GM19324 (cell line): ENCODE measurements around the gene AFTPH.
A peak's percentile ranks its signal among the peaks of the same experiment; 100 is the strongest.

Experiments used
- ATAC-seq: cut with Tn5 transposase; IDR thresholded peaks from one replicate; pipeline ENCODE4 v1.9.1; 2021; ENCODE audit warnings: mild to moderate bottlenecking, moderate library complexity; ENCODE audit not compliant: unreplicated experiment, low FRiP score

AFTPH gene, protein sequence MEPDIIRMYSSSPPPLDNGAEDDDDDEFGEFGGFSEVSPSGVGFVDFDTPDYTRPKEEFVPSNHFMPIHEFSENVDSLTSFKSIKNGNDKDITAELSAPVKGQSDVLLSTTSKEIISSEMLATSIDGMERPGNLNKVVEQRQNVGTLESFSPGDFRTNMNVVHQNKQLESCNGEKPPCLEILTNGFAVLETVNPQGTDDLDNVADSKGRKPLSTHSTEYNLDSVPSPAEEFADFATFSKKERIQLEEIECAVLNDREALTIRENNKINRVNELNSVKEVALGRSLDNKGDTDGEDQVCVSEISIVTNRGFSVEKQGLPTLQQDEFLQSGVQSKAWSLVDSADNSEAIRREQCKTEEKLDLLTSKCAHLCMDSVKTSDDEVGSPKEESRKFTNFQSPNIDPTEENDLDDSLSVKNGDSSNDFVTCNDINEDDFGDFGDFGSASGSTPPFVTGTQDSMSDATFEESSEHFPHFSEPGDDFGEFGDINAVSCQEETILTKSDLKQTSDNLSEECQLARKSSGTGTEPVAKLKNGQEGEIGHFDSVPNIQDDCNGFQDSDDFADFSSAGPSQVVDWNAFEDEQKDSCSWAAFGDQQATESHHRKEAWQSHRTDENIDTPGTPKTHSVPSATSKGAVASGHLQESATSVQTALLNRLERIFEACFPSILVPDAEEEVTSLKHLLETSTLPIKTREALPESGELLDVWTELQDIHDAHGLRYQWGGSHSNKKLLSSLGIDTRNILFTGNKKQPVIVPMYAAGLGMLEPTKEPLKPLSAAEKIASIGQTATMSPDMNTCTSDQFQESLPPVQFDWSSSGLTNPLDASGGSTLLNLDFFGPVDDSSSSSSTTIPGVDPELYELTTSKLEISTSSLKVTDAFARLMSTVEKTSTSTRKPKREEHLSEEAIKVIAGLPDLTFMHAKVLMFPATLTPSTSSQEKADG

DNA sequence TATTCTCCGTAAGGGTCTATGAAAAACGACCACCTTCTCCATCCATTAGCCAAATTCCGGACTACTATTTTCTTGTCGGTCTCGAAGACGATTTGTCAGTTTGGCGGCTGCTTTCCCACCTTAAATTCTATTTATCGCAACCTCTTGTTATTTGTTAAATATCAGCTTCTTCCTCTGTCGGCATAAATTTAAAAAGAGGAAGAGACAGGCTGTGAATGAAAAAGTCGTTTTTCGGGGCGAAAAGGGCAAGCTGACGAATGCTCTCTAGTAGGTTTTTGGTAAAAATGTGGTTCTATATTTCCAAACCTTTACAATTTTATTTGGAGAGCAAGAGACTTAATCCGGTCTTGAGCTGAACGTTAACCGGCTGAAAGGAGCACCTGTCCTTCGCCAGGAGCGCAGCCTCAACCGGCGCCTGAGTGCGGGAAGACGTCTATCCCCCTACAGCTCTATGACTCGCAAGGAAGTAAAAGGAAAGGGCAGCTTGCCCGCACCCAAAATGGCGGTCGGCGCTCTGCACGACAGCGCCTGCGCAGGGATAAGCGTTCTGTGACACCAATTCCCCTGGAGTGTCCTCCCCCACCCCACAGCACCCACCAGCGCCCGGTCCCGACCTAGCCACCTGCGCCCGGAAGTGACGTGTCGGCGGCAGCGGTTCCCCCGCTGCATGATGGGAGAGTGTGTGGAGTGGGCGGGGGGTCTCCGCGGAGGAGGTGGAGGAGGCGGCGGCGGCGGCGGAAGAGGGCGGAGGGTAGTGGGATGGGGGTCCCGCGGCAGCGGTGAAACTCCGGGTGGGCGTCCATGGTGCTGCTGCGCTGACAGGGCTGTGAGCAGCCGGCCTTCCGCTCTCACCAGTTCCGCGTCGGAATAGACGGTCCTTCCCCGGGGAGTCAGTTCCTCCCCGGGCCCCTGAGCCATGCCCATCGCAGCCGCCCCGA lies at the start of gene AFTPH:
AFTPH (plus strand) TSS at position 663 of the 938 bp plus-strand sequence. CDS start 27,147 bp downstream, outside the sequence.
- peak; percentile 90 for ATAC-seq

DNA sequence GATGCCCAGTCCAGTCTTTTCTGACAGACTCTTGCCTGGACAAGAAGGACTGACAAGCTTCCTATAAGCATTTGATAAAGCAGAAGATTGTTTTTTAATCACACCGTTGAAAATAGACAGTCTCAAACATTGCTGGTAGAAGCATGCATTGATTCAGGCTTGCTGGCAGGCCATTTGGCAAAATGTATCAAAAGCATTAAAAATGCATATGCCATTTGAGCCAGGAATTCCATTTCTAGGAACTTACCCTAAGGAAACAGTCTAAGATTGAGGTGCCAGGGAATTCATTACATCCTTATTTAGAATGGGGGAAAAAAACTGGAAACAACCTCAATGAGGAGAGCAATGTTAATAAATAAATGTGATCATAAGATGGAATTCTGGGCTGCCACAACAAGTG lies 49.5 kb upstream of the AFTPH start:
- ATAC-seq, result no peak

DNA sequence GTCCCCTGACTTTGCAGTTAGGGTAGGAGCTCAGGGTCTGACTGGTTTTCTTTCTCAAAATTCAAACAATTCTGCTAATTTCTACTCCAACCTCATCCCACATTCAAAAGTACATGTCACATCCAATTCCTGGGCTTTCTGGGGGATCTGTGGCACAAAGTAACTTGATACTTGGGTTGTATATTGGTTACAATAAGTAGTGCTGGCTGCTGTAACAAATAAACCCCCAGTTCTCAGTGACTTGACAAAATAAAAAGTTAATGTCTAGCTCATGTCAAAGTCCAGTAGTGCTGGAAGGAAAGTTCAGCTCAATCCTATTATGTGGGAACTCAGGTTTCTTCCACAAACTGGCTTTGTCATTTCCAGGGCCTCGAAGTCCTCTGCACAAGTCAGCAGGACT lies 47.1 kb upstream of the AFTPH start:
- ATAC-seq, result no peak

DNA sequence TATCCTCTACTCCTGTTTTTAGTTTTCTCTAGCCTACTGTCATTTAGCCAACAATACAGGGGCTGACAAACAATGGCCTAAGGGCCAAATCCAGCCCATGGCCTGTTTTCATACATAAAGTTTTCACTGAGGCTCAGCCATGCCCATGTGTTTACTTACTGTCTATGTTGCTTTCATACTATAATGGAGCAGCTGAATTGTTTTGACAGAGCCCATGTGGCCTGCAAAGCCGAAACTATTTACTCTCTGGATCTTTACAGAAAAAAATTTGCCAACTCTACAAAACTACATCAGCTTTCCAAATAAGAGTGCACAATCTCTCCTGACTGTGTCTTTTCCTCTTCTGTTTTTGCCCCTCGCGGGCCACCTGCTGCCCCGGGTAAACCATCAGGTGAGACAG lies 46.1 kb upstream of the AFTPH start:
- no peak for ATAC-seq

DNA sequence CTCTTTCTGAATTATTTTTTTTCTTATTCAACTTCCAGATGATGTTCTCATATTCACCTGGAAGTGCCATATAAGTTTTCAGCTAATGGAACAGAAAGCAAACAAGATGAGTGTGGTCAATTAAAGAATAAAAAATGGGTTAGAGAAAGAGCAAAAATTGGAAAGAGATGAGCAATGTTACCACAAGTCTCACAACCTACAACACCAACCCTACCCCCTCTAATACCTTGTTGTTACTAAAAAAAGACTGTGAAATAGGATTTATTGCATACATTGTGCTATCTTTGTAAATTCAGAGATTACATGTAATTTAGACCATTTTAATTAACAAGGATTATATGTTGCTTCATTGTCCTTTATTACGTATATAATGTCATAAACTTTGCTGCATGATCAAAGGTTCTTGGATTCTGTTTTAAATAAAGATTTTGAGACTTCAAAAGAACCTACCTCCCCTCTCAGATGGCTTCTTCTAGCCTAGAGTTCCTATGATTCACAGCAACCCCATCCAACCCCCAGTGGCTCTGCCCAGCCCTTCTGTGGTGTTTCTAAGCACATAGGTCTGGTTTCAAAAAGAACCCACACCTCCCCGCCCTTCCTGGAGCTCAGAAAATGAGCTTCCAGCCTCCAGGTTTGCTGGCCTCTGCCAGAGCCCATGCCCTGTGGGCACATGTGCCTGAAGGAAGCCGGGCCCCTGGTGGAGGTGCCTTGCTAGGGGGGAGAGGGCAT lies 45.5 kb upstream of the AFTPH start:
- ATAC-seq, result no peak

DNA sequence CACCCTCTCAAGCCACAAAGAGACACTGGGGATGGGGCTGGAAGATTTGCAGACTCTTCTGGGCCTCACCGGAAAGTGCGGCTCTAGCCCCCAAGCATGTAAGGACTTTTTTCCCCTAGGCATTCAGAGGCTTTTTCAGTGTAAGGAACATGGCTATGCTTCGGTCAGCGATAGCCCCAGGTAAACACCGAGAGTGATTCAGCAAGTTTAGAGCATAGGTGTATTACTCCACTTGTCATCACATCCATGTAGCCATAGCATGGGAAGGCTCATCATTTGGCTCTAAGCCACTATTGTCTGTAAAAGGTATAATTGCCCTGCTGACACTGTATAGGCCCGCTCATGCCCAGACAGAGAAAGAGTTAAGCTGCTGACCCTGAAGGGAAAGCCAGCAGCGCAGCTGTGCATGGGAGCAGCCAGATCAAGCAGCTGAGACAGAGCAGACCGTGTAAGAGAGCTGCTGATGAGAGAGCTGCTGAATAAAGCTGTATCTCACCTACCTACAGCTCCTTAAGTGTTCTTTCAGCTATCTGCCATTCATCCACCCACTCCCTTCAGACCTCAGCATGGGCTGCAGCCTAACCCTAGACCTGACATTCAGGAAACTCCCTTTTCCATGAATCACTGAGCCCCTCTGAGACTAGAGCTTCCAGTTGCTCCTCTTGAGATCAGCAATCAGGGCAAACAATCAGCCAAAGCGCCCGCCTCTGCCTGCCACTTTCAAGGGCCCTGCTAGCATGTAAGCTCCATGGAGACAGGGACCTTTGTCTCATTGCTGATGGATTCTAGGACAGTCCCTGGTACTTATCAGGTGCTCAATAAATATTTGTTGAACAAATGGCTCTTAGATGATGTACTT lies 44.6 kb upstream of the AFTPH start:
- ATAC-seq, result no peak

DNA sequence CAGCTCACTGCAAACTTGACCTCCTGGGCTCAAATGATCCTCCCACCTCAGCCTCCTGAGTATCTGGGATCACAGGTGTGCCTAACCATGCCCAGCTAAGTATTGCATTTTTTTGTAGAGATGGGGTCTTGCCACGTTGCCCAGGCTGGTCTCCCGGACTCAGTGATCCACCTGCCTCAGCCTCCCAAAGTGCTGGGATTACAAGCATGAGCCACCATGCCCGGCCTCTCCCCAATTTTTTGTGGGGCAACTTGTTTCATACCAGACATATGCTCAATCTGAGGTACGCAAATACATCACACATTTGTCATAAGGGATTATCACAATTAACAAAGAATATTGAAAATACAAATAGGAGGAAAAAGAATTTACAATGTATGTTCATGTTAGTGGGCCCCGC lies 42.5 kb upstream of the AFTPH start:
- ATAC-seq, result no peak

DNA sequence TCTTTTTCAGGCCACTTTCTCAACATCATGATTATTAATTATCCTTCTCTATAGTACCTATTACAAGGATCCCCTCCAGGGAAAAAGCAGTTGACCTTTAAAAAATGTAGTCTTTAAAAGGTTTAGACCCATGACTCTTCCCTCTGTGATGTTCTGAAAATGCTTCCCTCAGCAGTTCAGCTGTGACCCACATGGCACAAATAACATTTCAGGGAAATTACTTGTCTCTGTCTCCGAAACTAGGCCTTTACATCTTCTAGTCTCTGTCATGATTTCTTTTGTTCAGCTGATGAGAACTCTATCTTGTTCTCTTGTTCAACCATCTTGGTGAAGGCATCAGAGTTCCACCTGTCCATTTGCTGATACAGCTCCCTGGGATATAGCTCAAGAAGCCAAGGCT lies 41.9 kb upstream of the AFTPH start:
- ATAC-seq, result no peak

DNA sequence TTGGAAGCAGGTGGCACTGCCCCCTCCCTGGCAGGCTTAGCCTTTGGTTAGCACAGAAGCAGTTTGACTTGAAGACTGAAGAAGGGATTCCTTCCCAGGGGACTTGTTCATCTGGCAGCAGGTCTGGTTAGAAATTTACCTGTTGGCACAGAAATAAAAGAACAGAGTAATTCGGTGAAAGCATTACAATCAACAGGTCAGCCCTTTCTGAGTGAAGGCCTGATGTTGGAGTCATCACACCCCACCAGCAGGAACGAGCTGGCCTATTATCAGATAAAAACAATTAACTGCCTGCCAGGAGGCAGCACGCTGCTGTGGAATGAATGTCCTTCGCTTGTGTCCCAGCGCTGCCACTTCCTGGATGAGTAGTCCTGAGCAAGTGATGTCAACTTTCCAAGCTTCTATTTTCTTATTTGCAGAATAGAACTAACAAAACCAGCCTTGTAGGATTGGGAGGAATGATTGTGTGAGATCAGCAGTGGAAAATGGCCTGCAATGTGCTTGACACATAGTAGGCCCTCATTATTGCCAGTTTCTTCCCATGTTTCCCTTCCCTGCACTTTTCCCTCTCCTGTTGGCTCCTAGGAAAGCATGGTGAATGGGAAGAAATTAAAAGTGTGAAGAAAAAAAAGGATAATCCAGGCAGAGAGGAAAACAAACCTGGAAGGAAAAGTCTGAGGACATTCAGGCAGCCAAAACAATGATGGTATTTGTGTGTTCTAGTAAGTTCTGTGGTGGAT lies 41.2 kb upstream of the AFTPH start:
- ATAC-seq, result no peak

DNA sequence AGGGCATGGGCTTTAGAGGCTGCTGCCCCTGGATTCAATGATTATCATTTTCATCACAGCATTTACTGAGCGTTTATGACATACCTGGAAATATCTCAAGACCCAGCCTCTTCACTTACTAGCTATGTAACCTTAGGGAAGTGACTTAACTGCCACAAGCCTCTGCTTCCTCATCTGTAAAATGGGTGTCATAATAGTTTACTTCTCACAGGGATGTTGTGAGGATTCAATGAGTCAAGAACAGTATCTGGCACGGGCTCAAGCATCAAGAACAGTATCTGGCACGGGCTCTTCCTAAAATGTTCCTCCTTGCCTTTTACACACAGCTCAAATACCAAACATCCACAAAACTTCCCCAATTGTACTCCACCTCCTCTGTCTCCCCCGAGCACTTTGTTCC lies 38.8 kb upstream of the AFTPH start:
- ATAC-seq, result no peak

DNA sequence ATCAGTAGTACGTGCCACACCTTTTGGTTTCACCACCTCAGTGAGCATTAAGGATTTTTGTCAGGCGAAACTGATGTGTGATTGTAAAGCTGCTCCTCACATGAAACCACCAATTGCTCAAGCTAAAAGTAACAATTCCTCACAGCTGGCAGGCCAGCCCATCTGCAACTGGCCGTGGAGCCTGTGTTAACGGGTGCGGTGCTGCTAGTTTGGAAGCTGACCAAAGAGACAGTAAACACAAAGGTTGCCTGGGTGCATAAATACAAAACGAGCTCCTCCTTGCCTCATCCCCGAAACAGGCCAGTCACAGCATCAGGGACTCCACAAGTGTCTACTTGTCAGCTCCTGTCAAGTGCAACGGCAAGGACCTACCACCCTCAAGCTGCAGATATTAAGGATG lies 38.2 kb upstream of the AFTPH start:
- no peak for ATAC-seq

DNA sequence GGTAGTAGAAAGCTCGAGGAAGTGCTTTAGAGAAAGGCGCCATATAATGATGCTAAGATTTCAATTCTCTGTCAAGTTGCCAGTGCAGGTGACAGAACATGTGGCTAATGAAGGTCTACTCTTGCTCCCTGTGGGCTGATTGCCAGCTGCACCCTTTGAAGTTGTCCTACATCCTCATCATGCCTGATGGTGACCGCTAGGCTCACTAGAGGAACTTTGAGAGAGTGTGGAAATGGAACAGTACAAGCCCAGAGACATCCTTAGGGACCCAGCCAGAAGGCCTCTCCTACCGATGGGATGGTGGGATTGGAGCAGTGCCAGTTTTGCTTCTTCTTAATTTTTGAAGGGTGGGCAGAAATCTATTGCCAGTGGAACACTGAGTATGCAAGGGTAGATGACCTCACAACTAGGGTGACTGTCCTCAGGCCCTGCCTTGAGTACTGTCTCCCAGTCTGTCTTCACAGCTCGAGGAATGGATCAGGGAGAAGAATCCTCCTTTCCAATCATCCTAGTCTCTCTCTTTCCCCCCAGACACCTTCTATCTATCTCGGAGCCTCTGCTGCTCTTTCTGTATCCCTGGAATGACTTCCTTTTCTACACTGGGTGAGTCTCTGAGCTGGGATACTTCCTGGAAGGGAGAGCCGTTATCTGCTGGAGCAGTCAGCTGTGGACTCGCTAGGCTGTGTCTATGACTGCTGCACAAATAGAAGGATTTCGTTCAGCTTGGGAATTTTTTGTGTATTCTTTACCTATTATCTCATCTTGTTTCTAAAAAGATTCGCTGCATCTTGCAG lies 36.7 kb upstream of the AFTPH start:
- no peak for ATAC-seq

DNA sequence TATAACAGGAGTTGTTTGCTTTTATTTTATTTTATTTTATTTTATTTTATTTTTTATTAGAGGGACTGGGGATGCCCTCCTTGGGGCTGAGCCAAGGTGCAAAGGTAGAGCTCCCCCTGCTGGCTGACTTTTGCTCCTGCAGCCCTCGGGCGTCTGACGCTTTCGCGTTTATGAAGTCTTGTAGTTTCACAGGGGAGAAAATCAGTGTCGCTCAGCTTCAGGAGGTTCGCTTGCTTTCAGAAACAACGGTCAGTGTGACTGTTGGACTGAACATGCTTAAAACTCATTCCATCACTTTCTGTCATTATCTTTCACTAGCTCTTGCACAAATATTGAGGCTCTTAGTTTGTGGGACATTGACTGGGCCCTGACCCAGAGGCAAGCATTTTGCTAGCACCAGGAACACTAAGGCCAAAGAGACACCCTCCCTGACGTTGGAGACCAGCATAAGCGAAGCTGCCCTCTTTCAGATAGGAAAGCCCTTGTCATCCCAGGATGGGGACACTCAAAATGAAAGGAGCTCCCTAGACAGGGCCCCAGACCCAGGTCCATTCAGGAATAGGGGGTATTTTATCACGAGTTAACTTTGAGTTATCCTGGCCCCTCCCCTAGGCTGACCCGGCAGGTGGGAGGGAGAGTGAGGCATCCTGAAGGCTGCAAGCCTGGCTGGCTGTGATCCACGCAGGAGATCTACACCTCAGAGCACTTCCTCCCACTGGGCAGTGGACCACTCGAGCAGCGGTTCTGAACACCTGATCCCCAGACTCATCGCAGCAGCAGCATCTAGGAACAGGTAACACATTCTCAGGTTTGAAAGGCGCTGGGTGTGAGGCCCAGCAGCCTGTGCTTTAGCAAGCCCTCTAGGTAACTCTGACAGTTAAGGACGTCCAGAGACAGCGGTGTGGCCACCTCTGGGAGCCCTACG lies 35.8 kb upstream of the AFTPH start:
- ATAC-seq, result peak; percentile 53

DNA sequence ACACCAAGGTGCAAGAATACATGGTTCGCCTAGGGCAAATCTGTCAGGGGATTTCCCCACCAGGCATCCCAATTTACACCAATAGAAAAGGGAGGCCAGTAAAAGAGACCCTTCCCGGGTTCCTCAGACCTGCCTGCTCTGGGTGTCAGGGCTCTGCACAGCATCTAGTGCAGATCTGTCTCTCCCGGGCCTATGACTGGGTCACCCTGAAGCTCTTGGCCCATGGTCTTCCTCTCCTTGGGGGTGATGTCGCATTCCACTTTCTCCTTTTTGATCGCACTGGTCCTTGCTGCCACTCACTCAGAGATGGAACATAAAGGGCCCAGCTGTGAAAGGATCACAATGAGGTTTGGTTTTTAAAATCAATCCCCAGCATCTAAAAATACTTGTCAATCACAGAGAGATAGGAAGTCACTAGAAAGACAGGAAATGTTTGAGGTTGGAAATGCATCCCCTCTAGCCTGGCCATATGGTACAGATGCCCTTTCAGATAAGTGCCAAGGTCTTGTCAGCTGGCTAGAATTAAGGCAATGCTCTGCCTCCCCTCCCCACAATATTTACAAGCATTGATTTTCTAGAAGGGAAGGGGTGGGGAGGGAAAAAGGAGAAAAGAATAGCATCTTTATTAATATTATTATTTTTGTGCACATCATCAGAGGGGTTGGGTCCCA lies 34.9 kb upstream of the AFTPH start:
- ATAC-seq, result no peak

DNA sequence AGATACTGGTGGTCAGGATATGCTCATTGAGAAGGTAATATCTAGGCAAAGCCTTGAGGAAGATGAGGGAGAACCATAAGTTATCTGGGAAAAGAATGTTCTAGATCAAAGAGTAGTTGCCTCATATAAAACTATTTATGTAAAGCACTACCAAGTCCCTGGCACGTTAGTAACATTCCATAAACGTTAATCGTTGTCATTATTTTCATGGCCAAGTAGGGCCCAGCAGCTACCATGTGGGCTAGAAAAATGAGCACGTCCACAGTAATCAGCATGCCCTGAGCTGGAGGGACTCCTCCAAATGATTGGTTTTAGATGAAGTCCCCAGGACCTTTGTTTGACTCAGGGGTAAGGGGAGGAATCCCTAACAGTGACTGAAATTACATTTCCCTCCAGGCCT lies 32.7 kb upstream of the AFTPH start:
- no peak for ATAC-seq

DNA sequence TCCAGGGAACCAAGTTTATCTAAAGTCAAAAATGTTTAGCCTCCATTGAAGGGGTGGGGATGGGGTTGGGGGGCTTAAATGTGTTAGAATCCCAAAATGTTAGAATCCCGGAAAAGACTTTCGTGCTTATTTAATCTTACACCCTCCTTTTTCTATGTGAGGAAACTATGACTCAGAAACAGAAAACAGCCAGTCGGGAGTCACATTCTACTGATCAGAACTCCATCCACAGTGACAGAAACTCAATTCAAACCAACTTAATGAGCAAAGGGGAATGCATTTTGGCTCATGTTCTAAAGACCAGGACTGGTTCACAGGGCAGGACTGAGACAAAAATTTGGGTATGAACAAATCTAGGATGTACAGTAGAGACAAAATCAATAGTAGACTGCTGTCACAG lies 31.9 kb upstream of the AFTPH start:
- no peak for ATAC-seq
